ENCODE measurements around the gene ACSL3. TPM values are rescaled to one million over a fixed set of nuclear protein-coding genes. Genes with fewer than 3 reads are reported as not detected.

ACSL3 gene
- total RNA-seq, 1 donor from 2014 or later, result 91.5 TPM

DNA sequence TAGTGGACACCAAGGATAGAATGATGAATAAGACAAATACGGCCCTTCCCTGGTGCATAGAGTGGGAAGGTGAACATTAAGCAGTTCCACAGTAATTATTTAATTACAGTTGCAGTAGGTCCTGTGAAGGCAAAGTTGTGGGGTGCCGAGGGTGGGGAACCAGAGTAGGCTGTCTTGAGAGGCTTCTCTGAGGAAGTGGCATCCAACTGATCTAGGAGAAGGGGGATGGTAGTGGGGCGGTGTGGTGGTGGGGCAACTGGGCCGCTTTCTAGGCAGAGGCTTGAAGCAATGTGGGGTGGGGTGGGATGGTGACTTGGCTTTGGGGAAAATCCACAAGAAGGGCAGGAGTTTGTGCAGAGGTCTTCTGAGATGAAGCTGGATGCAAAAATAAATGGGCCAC is 11.7 kb downstream of the ACSL3 start:
- H3K27ac ChIP-seq, result no peak overlapping the region
- H3K9me3 ChIP-seq, result no peaks in the 10 kb centered on the region
- peak; percentile 27 for ATAC-seq
- H3K27me3 ChIP-seq, result no peaks in the 10 kb centered on the region
- DNase-seq, result no peak
- intact Hi-C loops (cut with DNase I), result no loop called here
- TF ChIP-seq, protein P1, sequence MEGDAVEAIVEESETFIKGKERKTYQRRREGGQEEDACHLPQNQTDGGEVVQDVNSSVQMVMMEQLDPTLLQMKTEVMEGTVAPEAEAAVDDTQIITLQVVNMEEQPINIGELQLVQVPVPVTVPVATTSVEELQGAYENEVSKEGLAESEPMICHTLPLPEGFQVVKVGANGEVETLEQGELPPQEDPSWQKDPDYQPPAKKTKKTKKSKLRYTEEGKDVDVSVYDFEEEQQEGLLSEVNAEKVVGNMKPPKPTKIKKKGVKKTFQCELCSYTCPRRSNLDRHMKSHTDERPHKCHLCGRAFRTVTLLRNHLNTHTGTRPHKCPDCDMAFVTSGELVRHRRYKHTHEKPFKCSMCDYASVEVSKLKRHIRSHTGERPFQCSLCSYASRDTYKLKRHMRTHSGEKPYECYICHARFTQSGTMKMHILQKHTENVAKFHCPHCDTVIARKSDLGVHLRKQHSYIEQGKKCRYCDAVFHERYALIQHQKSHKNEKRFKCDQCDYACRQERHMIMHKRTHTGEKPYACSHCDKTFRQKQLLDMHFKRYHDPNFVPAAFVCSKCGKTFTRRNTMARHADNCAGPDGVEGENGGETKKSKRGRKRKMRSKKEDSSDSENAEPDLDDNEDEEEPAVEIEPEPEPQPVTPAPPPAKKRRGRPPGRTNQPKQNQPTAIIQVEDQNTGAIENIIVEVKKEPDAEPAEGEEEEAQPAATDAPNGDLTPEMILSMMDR (IDR thresholded peaks at IDR 0.05), result no peak
- no peak overlapping the region for H3K4me3 ChIP-seq
- peaks cover 29% of the 10 kb centered on the region for H3K4me1 ChIP-seq
- H3K36me3 ChIP-seq, result no peaks in the 10 kb centered on the region

DNA sequence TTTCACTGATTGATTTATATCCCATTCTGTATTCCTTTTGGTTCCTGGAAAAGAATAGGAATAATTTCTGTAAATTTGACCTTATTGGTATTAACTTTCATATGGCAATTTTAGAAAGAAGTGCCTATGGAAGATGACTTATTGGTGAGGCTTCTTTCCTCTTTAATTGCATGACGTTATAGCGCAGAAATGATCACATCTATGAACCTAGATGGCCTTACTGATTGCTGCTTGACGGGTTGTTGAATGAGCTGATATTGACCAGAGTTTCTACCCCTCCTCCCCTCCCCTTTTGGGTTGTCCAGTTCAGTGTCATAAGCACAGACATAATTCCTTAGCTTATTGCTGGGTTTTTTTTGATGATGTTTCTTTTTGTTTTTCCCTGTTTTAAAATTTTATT is 14.6 kb downstream of the ACSL3 start:
- H3K9me3 ChIP-seq, result no peaks in the 10 kb centered on the region
- peaks cover 9% of the 10 kb centered on the region for H3K4me1 ChIP-seq
- ATAC-seq, result no peak
- H3K4me3 ChIP-seq, result no peak overlapping the region
- H3K27ac ChIP-seq, result no peak overlapping the region
- DNase-seq, result no peak
- H3K27me3 ChIP-seq, result no peaks in the 10 kb centered on the region
- intact Hi-C loops (cut with DNase I), result no loop called here
- no peaks in the 10 kb centered on the region for H3K36me3 ChIP-seq
- TF ChIP-seq, protein P1 (IDR thresholded peaks at IDR 0.05), result no peak

DNA sequence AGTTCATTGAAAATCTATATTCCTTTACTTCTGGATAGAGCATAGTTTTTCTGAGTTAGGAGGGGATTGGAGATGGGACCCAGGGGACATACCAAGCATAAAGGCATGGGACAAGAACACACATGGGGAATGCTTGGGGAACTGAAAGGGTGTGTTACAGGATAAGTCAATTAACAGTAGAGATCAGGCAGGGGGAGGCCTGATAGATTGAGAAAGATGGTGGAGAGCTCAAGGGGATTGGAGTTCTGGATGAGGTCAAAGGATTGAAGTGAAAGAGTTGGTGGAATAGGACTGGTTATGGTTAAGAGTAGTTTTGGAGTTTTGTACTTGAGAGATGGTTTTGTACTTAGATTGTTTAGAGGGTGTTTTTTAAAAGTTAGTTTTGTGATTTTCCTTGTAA is 16.1 kb downstream of the ACSL3 start:
- DNase-seq, result no peak
- no peaks in the 10 kb centered on the region for H3K36me3 ChIP-seq
- peaks cover 6% of the 10 kb centered on the region for H3K4me1 ChIP-seq
- ATAC-seq, result no peak
- intact Hi-C loops (cut with DNase I), result no loop called here
- no peaks in the 10 kb centered on the region for H3K27me3 ChIP-seq
- no peak overlapping the region for H3K4me3 ChIP-seq
- H3K9me3 ChIP-seq, result no peaks in the 10 kb centered on the region
- no peak overlapping the region for H3K27ac ChIP-seq
- TF ChIP-seq, protein P1 (IDR thresholded peaks at IDR 0.05), result no peak

DNA sequence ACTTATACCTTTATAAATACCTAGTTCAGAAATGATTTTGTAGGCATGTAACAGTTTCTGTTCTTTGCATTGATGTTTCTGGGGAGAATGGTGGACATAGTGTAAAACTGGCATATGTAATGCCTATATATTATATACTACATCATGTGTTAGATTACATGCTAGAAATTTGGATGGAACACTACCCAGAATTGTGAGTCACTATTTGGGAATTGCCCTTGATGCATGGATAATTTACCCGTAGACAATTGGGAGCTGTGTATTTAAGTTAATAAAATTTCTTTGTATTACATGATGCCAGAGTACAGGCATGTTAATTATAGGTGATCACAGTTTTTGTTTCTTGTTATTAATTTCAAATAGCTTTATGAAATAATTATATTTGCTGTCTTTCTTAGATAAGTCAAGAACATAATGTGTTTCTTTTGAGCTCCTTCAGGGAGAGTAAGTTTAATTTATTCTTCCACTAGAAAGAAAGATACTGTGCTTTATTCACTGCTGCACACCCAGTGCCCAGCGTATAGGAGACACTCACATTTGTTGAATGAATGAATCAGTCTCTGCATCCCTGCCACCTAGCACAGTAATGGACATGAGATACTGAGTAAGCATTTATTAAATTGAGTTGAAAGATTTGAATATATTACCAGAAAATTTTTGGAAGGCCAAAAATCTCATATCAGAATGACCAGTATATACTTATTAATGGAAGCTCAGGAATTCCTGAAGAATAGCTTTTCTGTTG is 16.9 kb downstream of the ACSL3 start:
- Histone ChIP-seq H3K9me3 (no peaks in the 10 kb centered on the region), H3K27me3 (no peaks in the 10 kb centered on the region), H3K4me1 (peaks cover 6% of the 10 kb centered on the region), H3K4me3 (no peak overlapping the region), H3K27ac (no peak overlapping the region), H3K36me3 (no peaks in the 10 kb centered on the region)
- TF ChIP-seq, protein P1 (IDR thresholded peaks at IDR 0.05), result no peak
- intact Hi-C loops (cut with DNase I), result no loop called here
- ATAC-seq (no peak), DNase-seq (no peak)

DNA sequence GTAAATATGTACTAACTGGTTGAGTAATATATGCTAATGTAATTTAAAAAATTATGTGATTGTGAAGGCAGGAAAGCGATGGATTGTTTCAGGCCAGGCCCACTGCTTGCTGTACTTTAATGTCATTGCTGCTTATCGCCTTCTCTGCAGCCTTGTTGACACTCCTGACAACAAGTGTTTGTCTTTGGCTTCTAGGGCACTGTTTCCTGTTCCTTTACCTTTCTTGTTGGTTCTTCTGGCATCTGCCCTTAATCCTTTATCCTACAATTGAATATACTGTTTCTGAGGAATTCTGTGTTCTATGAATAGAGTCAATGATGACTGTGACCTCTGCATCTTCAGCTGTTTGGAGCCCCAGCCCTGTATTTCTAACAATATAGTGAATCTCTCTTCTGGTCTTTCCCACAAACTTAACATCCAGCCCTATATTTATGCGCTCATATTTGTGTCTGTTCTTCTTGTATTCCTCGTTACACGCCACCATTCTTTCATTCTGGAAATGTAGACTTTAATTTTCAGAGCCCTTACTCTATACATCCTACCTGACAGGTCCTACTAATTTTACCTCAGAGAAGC is 17.6 kb downstream of the ACSL3 start:
- Histone ChIP-seq H3K36me3 (no peaks in the 10 kb centered on the region), H3K27ac (no peak overlapping the region), H3K4me1 (peaks cover 6% of the 10 kb centered on the region), H3K9me3 (no peaks in the 10 kb centered on the region), H3K4me3 (no peak overlapping the region), H3K27me3 (no peaks in the 10 kb centered on the region)
- intact Hi-C loops (cut with DNase I), result no loop called here
- DNase-seq, result no peak
- TF ChIP-seq, protein P1 (IDR thresholded peaks at IDR 0.05), result no peak
- ATAC-seq, result peak; percentile 89

Data from upper lobe of right lung (tissue), 1 donor.